Activated T-cell treated with anti-CD3 and anti-CD28 coated beads, Interleukin-2, amount 50 U/mL, for 72 hours (primary cell): ENCODE data around the gene MON2. TPM values are rescaled to one million over a fixed set of nuclear protein-coding genes. Genes with fewer than 3 reads are reported as not detected.
A peak's percentile ranks its signal among the peaks of the same experiment; 100 is the strongest.
"Not testable (repeated sequence)": the region's sequence is repeated elsewhere in the genome, so short reads cannot be mapped to it uniquely, and the experiment has no call there.

Experiments used
- ATAC-seq, 2 donors: fragments of 150-1000 bp; cut with Tn5 transposase; replicated peaks in 1 of 2; 2 replicates each; pipeline ENCODE4 v1.10.0; 2021; ENCODE audit warnings: moderate library complexity in 2 of 2, mild to moderate bottlenecking in 1 of 2
- DNase-seq, 2 donors: peaks; one replicate each; pipeline ENCODE4 v3.0.0; 2021 to 2022; ENCODE audit warnings: mixed read lengths in 1 of 2
- H3K27ac Mint-ChIP-seq: one replicate; pipeline ENCODE4 v1.8.0; 2022; ENCODE audit warnings: mild to moderate bottlenecking, moderate library complexity, mixed read lengths
- H3K27me3 Mint-ChIP-seq: one replicate; pipeline ENCODE4 v1.8.0; 2022; ENCODE audit warnings: low read depth, mixed read lengths
- H3K36me3 Mint-ChIP-seq, 2 donors: one replicate each; pipeline ENCODE4 v1.8.0; 2022; ENCODE audit warnings: mixed read lengths in 2 of 2, mild to moderate bottlenecking in 1 of 2; ENCODE audit not compliant: insufficient read depth in 2 of 2
- H3K4me1 Mint-ChIP-seq: one replicate; pipeline ENCODE4 v1.8.0; 2022; ENCODE audit warnings: low read depth, mixed read lengths
- H3K4me3 Mint-ChIP-seq, 2 donors: one replicate each; pipeline ENCODE4 v1.8.0; 2022; ENCODE audit warnings: mild to moderate bottlenecking in 2 of 2, mixed read lengths in 2 of 2, moderate library complexity in 2 of 2
- H3K9me3 Mint-ChIP-seq, 2 donors: one replicate each; pipeline ENCODE4 v1.8.0; 2022; ENCODE audit warnings: mixed read lengths in 2 of 2
- total RNA-seq, 2 donors: library from RNA; stranded (reverse); gene quantifications; one replicate each; pipeline ENCODE4 v1.2.3, GENCODE V29; 2022

The MON2 gene
- total RNA-seq, 2 donors from 2014 or later, result 36.0 to 41.6 TPM

GRCh38 chr12:62505786-62506185 lies 39.2 kb downstream of the MON2 start:
- DNase-seq, result no peak
- no peak for ATAC-seq
- H3K4me1 Mint-ChIP-seq, result no peaks in the 10 kb centered on the region
- no peak overlapping the region for H3K4me3 Mint-ChIP-seq
- H3K27ac Mint-ChIP-seq, result no peak overlapping the region
- peaks cover 18 to 35% of the 10 kb centered on the region in 2 donors for H3K36me3 Mint-ChIP-seq
- no peaks in the 10 kb centered on the region for H3K27me3 Mint-ChIP-seq
- H3K9me3 Mint-ChIP-seq, result peaks cover 3 to 6% of the 10 kb centered on the region in 2 donors

- DNase-seq (no peak), ATAC-seq (no peak)
- no peaks in the 10 kb centered on the region for H3K27me3 Mint-ChIP-seq
- no peak overlapping the region for H3K4me3 Mint-ChIP-seq
- H3K27ac Mint-ChIP-seq, result no peak overlapping the region
- peaks cover 24 to 48% of the 10 kb centered on the region in 2 donors for H3K36me3 Mint-ChIP-seq
- peaks cover 5 to 11% of the 10 kb centered on the region in 2 donors for H3K9me3 Mint-ChIP-seq
- no peaks in the 10 kb centered on the region for H3K4me1 Mint-ChIP-seq
Measured at GRCh38 chr12:62512901-62513300, 46.3 kb downstream of the MON2 start.

DNA sequence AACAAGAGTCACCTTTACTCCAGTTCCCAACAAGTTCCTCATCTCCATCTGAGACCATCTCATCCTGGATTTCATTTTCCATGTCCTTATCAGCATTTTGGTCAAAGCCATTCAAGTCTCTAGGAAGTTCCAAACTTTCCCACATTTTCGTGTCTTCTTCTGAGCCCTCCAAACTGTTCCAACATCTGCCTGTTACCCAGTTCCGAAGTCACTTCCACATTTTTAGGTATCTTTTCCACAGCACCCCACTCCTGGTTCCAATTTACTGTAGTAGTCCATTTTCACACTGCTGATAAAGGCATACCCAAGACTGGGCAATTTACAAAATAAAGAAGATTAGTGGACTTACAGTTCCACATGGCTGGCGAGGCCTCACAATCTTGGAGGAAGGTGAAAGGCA lies 47.5 kb downstream of the MON2 start:
- DNase-seq, H3K4me3 Mint-ChIP-seq, ATAC-seq, H3K27ac Mint-ChIP-seq, H3K27me3 Mint-ChIP-seq, H3K4me1 Mint-ChIP-seq: not testable (repeated sequence)
- peaks cover 5 to 11% of the 10 kb centered on the region in 2 donors for H3K9me3 Mint-ChIP-seq
- peaks cover 20 to 39% of the 10 kb centered on the region in 2 donors for H3K36me3 Mint-ChIP-seq

DNA sequence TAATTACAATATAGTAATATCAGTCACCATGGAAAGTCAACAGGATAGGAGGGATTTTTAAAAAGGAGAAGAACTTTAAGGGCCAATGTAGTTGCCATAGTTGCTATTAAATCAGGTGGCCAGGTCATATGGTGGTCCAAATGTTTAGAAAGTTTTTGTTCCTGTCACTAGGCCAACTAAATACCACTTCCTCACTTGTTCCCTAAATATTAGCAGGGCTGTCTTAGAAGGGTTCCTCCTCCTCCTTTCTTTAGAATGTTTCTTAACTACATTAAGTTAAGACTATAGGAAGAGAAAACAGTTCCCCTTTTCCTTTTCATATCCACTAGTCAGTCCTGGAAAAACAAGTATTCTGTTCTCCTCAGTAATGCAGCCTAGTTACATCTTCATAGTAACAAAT lies 50.3 kb downstream of the MON2 start:
- Mint-ChIP-seq H3K4me1 (peaks cover 7% of the 10 kb centered on the region), H3K36me3 (peaks cover 9 to 20% of the 10 kb centered on the region in 2 donors), H3K27me3 (no peaks in the 10 kb centered on the region), H3K9me3 (peaks cover 0 to 3% of the 10 kb centered on the region in 2 donors), H3K27ac (no peak overlapping the region), H3K4me3 (no peak overlapping the region)
- DNase-seq (no peak), ATAC-seq (no peak)

DNA sequence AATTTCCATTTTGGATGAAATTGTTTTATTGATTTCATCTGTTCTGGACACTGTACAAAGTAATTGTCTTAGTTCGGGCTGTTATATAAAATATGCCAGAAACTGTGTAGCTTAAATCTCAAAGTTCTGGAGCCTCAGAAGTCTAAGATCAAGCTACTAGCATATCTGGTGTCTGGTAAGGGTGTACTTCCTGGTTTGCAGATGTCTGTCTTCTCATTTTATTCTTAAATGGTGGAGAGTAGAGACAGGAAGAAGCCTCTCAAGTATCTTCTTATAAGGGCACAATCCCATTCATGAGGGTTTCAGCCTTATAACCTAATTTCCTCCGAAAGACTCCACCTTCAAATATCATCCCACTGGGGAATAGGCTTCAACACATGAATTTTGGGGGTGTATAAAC lies 51.3 kb downstream of the MON2 start:
- Mint-ChIP-seq H3K27me3 (no peaks in the 10 kb centered on the region), H3K36me3 (peaks cover 8 to 14% of the 10 kb centered on the region in 2 donors), H3K4me3 (no peak overlapping the region), H3K27ac (no peak overlapping the region), H3K4me1 (peaks cover 16% of the 10 kb centered on the region), H3K9me3 (peaks cover 0 to 3% of the 10 kb centered on the region in 2 donors)
- no peak for ATAC-seq
- no peak for DNase-seq

DNA sequence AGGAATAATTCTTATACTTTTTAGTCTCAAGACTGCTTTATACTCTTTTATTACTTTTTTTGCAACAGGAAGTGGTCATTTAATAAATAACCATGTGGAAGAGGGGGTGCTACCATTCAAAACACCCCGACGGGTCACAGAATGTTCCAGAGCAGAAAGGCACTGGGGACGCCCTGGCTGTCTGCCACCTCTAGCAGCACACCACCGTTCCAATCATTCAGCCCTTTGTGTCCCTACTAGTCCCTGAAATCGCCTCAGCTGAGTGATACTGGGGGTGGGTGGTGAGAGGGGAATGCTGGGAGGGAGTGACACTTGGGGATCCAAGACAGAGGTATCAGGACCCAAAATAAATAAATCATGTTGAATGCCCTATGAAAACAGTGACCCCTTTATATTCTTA lies 52.4 kb downstream of the MON2 start:
- no peak for ATAC-seq
- peaks cover 25% of the 10 kb centered on the region for H3K4me1 Mint-ChIP-seq

GRCh38 chr12:62520361-62520760 lies 53.7 kb downstream of the MON2 start:
- no peak for ATAC-seq

More for the DNA sequence above, 52.4 kb downstream of the MON2 start:
- Mint-ChIP-seq H3K9me3 (peaks cover 0 to 3% of the 10 kb centered on the region in 2 donors), H3K27ac (no peak overlapping the region), H3K36me3 (peaks cover 4 to 8% of the 10 kb centered on the region in 2 donors), H3K27me3 (no peaks in the 10 kb centered on the region), H3K4me3 (no peak overlapping the region)
- DNase-seq, result no peak

GRCh38 chr12:62522984-62523383 lies 56.4 kb downstream of the MON2 start:
- Mint-ChIP-seq H3K4me3 (no peak overlapping the region), H3K27ac (peak overlapping the region; percentile 90), H3K4me1 (peaks cover 50% of the 10 kb centered on the region), H3K27me3 (no peaks in the 10 kb centered on the region), H3K9me3 (no peaks in the 10 kb centered on the region), H3K36me3 (peaks cover 0 to 3% of the 10 kb centered on the region in 2 donors)
- ATAC-seq (peak; percentile 82 to 89), DNase-seq (no peak)

More at GRCh38 chr12:62520361-62520760, 53.7 kb downstream of the MON2 start:
- Mint-ChIP-seq H3K36me3 (peaks cover 0 to 3% of the 10 kb centered on the region in 2 donors), H3K27me3 (no peaks in the 10 kb centered on the region), H3K4me1 (peaks cover 36% of the 10 kb centered on the region), H3K9me3 (no peaks in the 10 kb centered on the region), H3K4me3 (no peak overlapping the region), H3K27ac (no peak overlapping the region)
- DNase-seq, result no peak

DNA sequence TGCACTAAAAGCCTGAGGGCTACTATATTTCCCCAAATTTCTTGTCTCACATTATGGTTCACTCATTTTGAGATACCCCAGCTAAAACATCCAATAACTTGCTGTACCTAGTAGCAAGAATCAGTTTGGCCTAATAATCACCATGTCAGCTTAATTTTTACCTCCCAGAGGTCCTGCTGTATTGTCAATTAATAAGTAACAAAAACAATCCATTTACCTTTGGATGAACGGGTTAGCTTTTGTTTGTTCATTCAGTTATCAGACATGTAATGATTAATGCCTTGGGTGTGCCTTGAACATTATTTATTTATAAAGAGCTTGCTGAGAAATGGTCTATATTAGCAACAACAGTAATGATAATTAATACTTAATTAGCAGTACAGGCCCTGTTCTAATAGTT lies 57.0 kb downstream of the MON2 start:
- peak overlapping the region; percentile 90 for H3K27ac Mint-ChIP-seq
- ATAC-seq, result no peak
- peaks cover 0 to 3% of the 10 kb centered on the region in 2 donors for H3K36me3 Mint-ChIP-seq

DNA sequence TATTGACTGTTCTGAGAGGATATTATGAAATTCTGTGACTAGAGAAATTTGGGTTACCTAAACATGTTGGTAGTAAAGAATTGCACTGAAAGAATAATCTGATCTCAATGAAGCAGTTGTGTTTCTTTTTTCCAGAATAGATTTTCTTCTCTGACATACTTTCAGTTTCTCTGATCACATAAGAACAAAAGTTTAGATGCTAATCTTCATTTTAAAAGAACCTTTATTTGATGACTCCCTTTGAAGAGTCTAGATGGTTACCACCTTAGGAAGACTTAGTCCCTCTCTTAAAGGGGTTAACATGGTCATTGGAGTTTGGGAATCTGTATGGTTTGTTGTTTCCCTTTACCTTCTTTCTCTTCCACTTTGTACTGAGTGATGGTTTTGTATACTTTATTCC lies 58.6 kb downstream of the MON2 start:
- no peaks in the 10 kb centered on the region for H3K36me3 Mint-ChIP-seq
- peaks cover 49% of the 10 kb centered on the region for H3K4me1 Mint-ChIP-seq
- H3K27me3 Mint-ChIP-seq, result no peaks in the 10 kb centered on the region
- H3K27ac Mint-ChIP-seq, result peak overlapping the region; percentile 90
- DNase-seq, result no peak
- peak; percentile 28 to 32 for ATAC-seq
- peak overlapping the region in 1 of 2 donors; percentile 73 for H3K4me3 Mint-ChIP-seq
- H3K9me3 Mint-ChIP-seq, result no peaks in the 10 kb centered on the region

More for the DNA sequence above, 57.0 kb downstream of the MON2 start:
- Mint-ChIP-seq H3K4me1 (peaks cover 50% of the 10 kb centered on the region), H3K27me3 (no peaks in the 10 kb centered on the region), H3K9me3 (no peaks in the 10 kb centered on the region), H3K4me3 (no peak overlapping the region)
- DNase-seq, result no peak

DNA sequence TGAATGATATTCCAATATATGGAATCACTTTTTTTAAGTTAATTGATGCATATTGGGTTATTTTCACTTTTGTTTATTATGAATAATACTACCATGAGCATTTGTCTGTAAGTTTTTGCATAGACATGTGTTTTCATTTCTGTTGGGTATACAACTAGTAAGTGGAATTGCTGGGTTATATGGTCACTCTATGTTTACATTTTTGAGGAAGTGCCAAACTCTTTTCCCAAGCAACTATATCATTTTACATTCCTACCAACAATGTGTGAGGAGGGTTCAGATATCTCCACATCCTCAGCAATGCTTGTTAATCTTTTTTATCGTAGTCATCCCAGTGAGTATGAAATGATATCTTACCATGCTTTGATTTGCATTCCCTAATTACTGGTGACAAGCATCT lies 64.0 kb downstream of the MON2 start:
- Mint-ChIP-seq H3K4me3 (no peak overlapping the region), H3K36me3 (peaks cover 5 to 7% of the 10 kb centered on the region in 2 donors), H3K27me3 (no peaks in the 10 kb centered on the region), H3K9me3 (no peaks in the 10 kb centered on the region), H3K27ac (no peak overlapping the region), H3K4me1 (peaks cover 16% of the 10 kb centered on the region)
- ATAC-seq, result no peak
- DNase-seq, result no peak

DNA sequence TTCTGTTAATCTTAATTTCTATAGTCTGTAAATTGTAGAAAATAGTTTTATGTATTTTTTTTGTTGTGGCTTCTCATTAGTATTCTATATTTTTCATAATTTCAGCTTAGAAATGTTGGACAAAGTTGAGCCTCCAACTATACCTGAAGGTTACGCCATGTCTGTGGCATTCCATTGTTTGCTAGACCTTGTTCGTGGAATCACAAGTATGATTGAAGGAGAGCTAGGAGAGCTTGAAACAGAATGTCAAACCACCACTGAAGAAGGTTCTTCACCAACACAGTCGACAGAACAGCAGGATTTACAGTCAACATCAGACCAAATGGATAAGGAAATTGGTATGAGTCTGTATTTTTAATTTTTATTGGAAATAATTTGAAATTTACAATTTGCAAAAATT lies 65.7 kb downstream of the MON2 start:
- Mint-ChIP-seq H3K9me3 (no peaks in the 10 kb centered on the region), H3K4me1 (peaks cover 5% of the 10 kb centered on the region), H3K27me3 (no peaks in the 10 kb centered on the region), H3K36me3 (peaks cover 5 to 7% of the 10 kb centered on the region in 2 donors), H3K4me3 (no peak overlapping the region), H3K27ac (no peak overlapping the region)
- ATAC-seq (no peak), DNase-seq (no peak)

GRCh38 chr12:62533087-62533754 lies 66.6 kb downstream of the MON2 start:
- no peak overlapping the region for H3K4me3 Mint-ChIP-seq
- no peak for ATAC-seq
- H3K9me3 Mint-ChIP-seq, result no peaks in the 10 kb centered on the region
- no peaks in the 10 kb centered on the region for H3K27me3 Mint-ChIP-seq
- DNase-seq, result no peak
- H3K4me1 Mint-ChIP-seq, result peaks cover 4% of the 10 kb centered on the region
- peaks cover 5 to 9% of the 10 kb centered on the region in 2 donors for H3K36me3 Mint-ChIP-seq
- H3K27ac Mint-ChIP-seq, result no peak overlapping the region

DNA sequence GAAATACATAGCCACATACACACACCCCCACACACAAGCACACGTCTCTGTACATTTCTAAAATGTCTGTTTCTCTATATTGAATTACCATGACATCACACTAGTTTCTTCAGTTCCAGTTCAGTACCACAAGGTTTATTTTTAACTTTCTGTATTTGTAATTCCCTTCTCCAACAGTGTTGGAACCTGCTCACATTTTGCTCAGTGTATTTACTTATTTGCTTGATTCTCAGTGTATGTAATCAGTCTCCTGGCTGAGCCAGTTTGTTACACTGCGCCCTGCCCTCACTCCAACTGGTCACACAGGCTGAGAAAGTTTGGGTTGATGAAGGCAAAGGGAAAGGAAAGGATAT lies 67.1 kb downstream of the MON2 start:
- Mint-ChIP-seq H3K36me3 (peaks cover 5 to 9% of the 10 kb centered on the region in 2 donors), H3K27me3 (no peaks in the 10 kb centered on the region), H3K9me3 (no peaks in the 10 kb centered on the region), H3K27ac (no peak overlapping the region), H3K4me1 (peaks cover 4% of the 10 kb centered on the region), H3K4me3 (no peak overlapping the region)
- ATAC-seq, result no peak
- DNase-seq, result no peak
